Globus pallidus (tissue), 1 donor: ENCODE measurements around the gene SNX32.

Experiments used
- DNase-seq: peaks from one replicate; pipeline ENCODE4 v3.0.0-alpha.2; 2015; ENCODE audit warnings: low spot score

Gene SNX32

GRCh38 chr11:65900899-65901180, 67.1 kb downstream of the SNX32 start:
- no peak for DNase-seq

GRCh38 chr11:65903068-65903481, 69.3 kb downstream of the SNX32 start:
- no peak for DNase-seq
